Stimulated activated CD8-positive, alpha-beta memory T cell treated with anti-CD3 and anti-CD28 coated beads, Interleukin-2, amount 100 ng/mL, for 48 hours (primary cell): Measurements from ENCODE around the gene FRMD1.

Source experiments
- DNase-seq, 2 donors: peaks; one replicate each; pipeline ENCODE4 v3.0.0-alpha.2; 2020; ENCODE audit warnings: low read depth in 2 of 2

Gene FRMD1

DNA sequence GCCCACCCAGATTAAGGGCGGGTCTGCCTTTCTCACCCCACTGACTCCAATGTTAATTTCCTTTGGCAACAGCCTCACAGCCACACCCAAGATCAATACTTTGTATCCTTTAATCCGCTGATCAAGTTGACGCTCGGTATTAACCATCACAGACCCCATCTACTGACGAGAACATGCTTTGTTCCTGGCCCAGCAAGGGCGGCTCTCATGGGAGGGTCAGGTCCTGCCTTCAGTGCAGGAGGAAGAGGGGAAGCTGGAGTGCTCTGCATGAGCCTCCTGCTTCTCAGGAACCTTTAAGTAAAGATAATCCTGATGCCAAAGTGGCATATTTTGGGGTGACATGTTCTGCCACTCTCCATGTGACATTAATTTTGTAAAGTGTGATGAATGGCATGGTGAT lies 73.2 kb downstream of the FRMD1 start:
- DNase-seq = no peak

DNA sequence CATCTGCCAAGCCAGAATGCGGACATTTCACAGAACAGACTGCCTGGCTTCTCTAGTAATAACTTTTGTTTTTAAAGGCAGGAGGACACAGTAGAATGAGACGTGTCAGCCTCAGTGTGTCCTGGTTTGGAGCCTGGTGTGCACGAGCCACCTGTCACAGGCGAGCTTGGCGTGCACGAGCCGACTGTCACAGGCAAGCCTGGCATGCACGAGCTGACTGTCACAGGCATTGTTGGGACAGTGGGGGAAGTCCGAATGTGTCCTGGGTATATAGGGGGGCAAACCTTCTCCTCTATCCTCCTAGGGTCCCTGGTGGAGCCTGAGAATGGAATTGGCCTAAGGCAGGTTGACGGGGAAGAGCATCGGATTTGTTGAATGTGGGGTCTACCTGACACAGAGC lies 74.1 kb downstream of the FRMD1 start:
- DNase-seq = no peak

GRCh38 chr6:168004023-168004422 lies 75.0 kb downstream of the FRMD1 start:
- no peak for DNase-seq
